HG03280 (cell line): ENCODE measurements around the gene GRAP.
"Not testable (repeated sequence)": the region's sequence is repeated elsewhere in the genome, so short reads cannot be mapped to it uniquely, and the experiment has no call there.

ENCODE experiments used
- ATAC-seq: cut with Tn5 transposase; IDR thresholded peaks from one replicate; pipeline ENCODE4 v1.9.1; 2021; ENCODE audit warnings: mild to moderate bottlenecking, moderate library complexity; ENCODE audit not compliant: unreplicated experiment

Gene GRAP

DNA sequence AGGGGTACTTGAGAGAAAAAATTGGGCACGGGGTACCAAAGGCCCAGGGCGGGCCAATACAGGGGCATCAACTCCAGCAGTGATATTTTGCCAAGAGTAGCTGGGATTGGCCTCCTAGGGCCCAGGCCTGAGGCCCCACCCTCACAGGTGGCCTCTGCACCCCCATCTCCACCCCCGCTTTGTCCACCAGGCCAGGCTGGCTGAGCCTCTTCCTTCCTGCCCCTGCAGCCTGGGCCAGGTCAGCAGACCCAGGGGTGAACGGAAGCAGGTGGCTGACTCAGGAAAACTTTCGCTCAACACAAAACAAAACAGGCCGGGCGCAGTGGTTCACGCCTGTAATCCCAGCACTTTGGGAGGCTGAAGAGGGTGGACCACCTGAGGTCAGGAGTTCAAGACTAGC, 3.7 kb downstream of the GRAP start:
- not testable (repeated sequence) for ATAC-seq

- ATAC-seq = not testable (repeated sequence)
These were observed 4.4 kb downstream of the GRAP start for GRCh38 chr17:19042369-19042768.

DNA sequence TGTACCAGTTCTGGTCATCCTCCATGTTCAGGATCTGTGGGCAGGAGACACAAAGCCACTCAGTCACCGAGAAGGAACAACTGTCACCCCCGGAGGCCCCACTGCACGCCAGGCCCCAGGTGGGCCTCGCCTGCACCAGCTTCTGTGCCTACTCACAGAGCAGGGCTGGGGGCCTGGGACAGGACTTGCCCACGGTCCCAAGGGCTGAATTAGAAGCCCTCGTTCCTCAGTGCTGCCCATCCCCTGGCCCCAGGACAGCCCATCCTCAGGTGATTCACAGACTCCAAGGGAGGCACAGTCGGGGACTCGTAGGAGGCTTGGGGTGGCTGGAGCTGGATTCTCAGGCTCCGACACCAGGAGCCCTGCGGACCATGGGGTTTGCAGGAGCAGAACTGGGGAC, 4.9 kb downstream of the GRAP start:
- not testable (repeated sequence) for ATAC-seq

DNA sequence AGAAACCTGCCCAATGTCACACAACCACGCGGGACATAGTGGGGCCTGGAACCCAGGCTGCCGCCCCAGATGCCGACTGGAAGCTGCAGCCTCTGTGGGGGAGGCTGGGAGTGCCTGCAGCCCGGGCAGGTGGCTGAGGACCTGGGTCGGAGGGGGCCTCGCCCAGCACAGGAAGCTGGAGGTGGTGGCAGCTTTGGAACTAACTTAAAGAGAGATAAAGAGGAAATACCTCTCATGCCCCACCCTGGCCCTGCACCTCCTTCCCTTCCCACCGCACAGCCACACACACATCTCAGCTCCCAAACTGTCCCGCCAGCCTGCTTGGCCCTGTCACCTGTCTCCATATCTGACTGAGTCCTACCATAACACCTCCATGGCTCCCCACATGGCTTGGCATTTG, 6.4 kb downstream of the GRAP start:
- not testable (repeated sequence) for ATAC-seq

- ATAC-seq = not testable (repeated sequence)
These were observed 8.0 kb downstream of the GRAP start for GRCh38 chr17:19038730-19039129.

- not testable (repeated sequence) for ATAC-seq
These were observed 8.8 kb downstream of the GRAP start for GRCh38 chr17:19038007-19038406.

DNA sequence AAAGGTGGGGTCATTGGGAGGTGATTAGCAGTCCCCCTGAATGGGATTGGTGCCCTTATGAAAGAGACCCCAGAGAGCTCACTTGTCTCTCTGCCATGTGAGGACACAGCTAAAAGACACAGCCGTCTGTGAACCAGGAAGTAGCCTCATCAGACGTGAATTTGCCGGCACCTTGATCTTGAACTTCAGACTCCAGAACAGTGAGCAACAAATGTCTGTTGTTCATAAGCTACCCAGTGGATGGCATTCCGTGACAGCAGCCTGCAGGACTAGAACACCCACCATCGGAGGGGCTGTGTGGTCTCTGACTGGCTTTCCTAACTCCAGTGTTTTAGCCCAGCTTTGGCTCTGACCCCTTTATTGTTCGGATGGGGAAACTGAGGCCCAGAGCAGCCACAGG, 9.2 kb downstream of the GRAP start:
- not testable (repeated sequence) for ATAC-seq

DNA sequence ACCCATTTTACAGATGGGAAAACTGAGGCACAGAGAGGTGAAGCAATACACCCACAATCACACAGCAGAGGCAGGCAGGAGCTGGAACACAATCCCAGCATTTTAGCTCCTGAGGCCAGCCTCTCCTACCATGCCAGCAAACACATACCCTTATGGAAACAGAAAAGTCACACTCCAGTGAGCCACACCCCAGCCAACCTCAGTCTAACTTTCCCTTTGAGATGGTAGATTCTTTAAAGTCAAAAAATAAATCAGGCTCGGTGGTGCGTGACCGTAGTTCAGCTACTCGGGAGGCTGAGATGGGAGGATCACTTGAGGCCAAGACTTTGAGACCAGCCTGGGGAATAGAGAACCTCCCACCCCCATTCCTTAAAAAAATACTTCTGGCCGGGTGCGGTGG, 10.6 kb downstream of the GRAP start:
- peak; percentile 35 for ATAC-seq

DNA sequence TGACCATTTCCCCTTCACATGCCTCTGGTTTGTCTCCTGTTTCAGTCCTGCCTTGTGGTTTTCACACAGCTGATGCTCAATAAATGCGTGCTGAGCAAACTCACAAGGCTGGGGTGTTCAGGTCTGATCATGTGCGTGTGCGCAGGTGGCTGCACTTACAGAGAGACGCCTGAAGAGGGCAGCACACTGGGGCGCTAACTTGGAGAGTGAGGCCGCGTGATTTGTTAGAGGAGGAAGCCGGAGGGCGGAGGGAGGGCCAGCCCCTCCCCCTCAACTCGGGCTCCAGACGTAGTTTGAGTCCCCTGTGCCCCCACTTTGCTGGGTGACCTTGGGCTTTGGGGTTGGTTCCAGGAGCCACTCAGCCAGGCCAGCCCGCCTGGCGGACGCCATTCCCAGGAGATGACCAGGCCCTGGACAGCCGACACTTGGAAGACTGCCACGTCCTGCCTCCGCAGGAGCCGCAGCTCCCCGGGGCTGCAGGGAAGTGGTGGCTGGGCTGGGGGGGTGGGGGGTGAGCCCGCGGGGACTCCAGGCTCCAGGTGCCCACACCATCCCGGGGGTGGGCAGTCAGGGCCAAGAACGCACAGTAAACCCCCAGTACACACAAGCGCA, 14.3 kb downstream of the GRAP start:
- ATAC-seq = peak; percentile 43

- peak; percentile 34 for ATAC-seq
These were observed 15.0 kb downstream of the GRAP start for GRCh38 chr17:19031729-19032128.

GRCh38 chr17:19030771-19031449, 15.8 kb downstream of the GRAP start:
- ATAC-seq = not testable (repeated sequence)

DNA sequence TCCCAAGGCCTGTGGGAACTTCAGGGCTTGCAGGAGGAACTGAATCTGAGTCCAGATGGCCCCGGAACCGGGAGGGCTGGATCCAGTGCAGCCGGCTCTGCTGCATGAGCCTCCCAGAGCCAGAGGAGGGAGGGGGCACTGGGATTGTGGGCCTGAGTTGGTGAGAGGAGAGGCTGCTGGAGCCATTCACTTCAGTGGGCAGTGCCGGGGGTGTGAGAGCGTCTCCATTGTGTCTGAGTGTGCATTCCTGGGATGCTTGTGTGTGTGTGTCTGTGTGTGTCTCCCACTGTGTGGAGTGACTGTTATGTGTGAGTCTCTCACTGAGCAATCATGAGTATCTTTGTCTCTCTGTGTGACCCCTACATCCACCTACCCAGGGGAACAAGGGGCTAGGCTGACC, 17.0 kb downstream of the GRAP start:
- ATAC-seq = not testable (repeated sequence)

- ATAC-seq = not testable (repeated sequence)
These were observed 18.1 kb downstream of the GRAP start for GRCh38 chr17:19028671-19029070.

DNA sequence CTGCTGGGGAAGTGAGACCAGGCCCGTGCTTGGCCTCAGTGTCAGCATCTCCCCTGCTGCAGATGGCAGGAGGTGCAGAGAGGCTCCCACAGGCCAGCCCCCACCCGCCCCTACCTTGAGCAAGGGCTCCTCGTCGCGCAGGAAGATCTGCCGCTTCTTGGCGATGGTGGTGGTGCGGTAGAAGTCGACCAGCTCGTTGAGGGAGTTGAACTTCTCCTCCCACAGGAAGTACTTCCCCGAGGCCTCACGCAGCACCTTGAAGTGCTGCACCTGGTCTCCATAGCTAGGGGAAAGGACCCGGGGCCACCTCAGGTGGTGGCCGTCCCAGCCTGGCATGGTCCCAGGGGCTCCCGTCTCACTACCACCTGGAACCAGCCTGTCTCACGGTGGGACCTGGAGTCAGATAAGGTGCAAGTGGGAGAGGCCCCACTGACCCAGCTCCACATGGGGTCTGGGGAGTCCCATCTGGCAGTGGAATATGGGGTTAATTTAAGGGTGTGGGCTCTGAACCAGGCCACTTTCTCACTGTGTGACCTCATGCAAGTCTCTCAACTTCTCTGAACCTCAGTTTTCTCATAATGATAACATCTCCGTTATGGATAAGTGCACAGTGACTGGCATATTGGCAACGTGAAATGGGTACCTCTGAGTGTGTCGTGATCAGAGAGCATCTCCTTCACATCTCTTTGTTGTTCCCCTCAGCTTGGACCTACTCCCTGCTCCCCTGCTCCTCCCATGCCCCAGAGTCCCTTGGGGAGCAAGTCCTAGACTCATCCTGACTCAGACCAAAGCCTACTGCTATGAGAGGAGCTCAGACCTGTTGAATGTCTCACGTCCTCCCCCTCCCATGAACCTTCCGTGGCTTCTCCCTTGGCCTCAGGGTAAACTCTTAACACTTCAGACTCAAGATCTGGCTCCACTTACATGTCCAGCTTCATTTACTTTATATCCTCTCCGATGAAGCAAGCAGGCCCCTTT, 22.4 kb downstream of the GRAP start:
- ATAC-seq = no peak

GRCh38 chr17:19023209-19023999, 23.4 kb downstream of the GRAP start:
- ATAC-seq = no peak

DNA sequence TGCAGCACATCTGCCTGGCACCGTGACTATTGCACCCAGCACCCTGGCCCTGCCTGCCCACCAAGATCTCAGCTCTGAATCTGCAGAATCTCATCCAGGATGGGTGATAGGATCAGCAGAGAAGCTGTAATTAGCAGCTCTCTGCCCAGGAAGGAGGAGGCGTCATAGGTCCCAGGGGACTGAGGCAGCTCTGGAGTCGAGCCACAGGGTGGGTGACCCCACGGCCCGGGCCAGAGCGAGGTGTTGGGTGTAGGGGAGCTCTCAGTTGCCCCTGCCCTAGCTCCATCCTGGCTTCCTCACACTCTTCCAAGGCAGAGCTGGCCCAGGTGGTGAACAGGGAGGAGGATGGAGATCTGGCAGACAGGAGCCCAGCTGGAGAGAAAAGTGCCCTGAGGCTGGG, 24.0 kb downstream of the GRAP start:
- no peak for ATAC-seq

- no peak for ATAC-seq
These were observed 24.6 kb downstream of the GRAP start for GRCh38 chr17:19022128-19022527.

DNA sequence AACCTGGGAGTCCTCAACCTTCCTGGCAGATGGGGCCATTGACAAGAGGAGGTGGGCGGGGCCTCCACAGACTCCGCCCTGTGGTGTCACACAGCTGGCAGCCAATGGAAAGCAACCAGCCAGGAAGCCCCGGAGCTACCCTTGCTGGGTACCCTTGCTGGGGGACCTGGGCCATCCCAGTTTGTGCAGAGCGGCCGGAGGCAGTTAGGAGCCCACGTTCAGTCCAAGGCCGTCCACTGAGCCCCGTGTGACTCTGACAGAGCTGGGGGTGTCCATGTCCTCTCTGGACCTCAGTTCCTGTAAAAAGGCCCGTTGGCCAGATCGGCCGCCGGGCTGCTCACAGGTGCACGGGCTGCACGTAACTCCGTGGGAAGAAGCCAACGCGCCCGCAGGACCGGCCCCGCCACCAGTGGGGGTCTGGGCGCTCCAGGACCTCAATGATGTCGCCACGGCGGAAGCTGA, 25.1 kb downstream of the GRAP start:
- no peak for ATAC-seq

DNA sequence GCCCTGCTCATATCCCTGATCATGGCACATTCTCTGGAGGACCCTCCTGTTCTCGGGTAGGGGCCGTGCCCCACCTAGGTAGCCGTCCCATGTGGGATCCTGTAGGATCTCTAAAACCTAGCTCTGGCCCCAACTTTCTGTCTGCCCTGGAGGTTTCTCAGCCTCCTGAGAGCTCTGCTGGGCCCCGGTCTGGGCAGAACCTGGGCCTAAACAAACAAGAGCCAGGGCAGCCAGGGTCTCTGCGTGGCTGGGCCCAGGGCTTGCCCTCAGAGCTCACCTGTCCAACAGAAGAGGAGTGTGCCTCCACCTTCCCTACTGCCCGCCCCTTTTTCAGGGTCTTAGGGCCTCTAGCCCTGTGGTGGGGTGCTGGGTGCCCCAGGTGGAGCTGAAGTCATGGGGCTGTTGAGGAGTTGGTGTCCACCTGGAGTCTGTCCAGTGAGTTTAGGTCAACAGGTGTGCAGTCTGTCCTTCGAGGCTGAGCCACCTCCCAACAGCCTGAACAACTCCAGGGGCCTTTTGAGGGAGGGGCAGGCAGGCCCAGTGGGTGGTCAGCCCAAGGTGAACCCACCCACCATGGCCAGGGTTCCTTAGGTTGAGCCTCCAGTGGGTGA, 25.6 kb downstream of the GRAP start:
- not testable (repeated sequence) for ATAC-seq

- no peak for ATAC-seq
These were observed 26.7 kb downstream of the GRAP start for GRCh38 chr17:19020016-19020415.
